ENCODE results near the gene THRSP.

- no peak for TF ChIP-seq MAX (IDR thresholded peaks at IDR 0.05)
- TF ChIP-seq POLR2AphosphoS5 (IDR thresholded peaks at IDR 0.05; ENCODE audit: low read depth, low read length) = no peak
- TF ChIP-seq CTCF (IDR thresholded peaks at IDR 0.05 in 2 of 3, conservative IDR thresholded peaks at IDR 0.05 in 1 of 3; ENCODE audit: borderline replicate concordance in 1 of 3, insufficient read depth in 1 of 3, low read depth in 2 of 3, low read length in 2 of 3) = no peak
- no peak for TF ChIP-seq YY1 (IDR thresholded peaks at IDR 0.05; ENCODE audit: extremely low read depth, insufficient replicate concordance, low read depth, low read length)
- TF ChIP-seq JUND (IDR thresholded peaks at IDR 0.05) = no peak
- TF ChIP-seq ZNF274 (IDR thresholded peaks at IDR 0.05; ENCODE audit: low read depth, low read length) = no peak
- no peak for TF ChIP-seq POLR2A (IDR thresholded peaks at IDR 0.05; ENCODE audit: borderline replicate concordance, extremely low read depth, insufficient read depth, insufficient read length)
These were observed 30.6 kb upstream of the THRSP start for GRCh38 chr11:78033040-78033439.
